Body of pancreas (tissue), 4 donors: ENCODE data around the gene TMC3. TPM values are rescaled to one million over a fixed set of nuclear protein-coding genes. Genes with fewer than 3 reads are reported as not detected.

ENCODE experiments used
- ATAC-seq: fragments of 150-250 bp; one replicate; pipeline ENCODE4 v1.9.1; 2016
- DNase-seq, 4 donors: peaks; one replicate each; pipeline ENCODE4 v3.0.0-alpha.2; 2019
- H3K27ac ChIP-seq, 4 donors: fragments of 200-600 bp; sonication (generic); 1 replicate in 3 of 4; 2 replicates in 1 of 4; pipeline versions ENCODE4 v1.5.1 to v1.6.1; 2016 to 2019; ENCODE audit warnings: mild to moderate bottlenecking in 1 of 4, mixed read lengths in 1 of 4, moderate library complexity in 1 of 4
- H3K27me3 ChIP-seq, 2 donors: fragments of 200-600 bp; sonication (generic); one replicate each; pipeline ENCODE4 v1.6.0; 2016; ENCODE audit warnings: mild to moderate bottlenecking in 1 of 2
- H3K36me3 ChIP-seq, 2 donors: fragments of 200-600 bp; sonication (generic); replicated peaks in 1 of 2; 2 replicates each; pipeline ENCODE4 v1.5.1; 2016; ENCODE audit warnings: low read depth in 2 of 2; ENCODE audit not compliant: insufficient read depth in 1 of 2
- H3K4me1 ChIP-seq: fragments of 200-600 bp; sonication (generic); one replicate; pipeline ENCODE4 v1.6.0; 2016
- H3K4me3 ChIP-seq, 2 donors: fragments of 200-600 bp; sonication (generic); 1 replicate in 1 of 2; 2 replicates in 1 of 2; pipeline ENCODE4 v1.5.1; 2016 to 2019
- H3K9me3 ChIP-seq, 3 donors: fragments of 200-600 bp; sonication (generic); 1 replicate in 2 of 3; 2 replicates in 1 of 3; pipeline ENCODE4 v1.5.1; 2016
- CTCF ChIP-seq, 7 experiments: fragments of 450-650 bp in 4 of 7; fragments of 200-600 bp in 3 of 7; sonication (generic) in 3 of 7; IDR thresholded peaks; one replicate each; pipeline ENCODE4 v1.5.1; 2016 to 2019; ENCODE audit warnings: antibody characterized with exemption in 7 of 7
- POLR2A ChIP-seq, 3 donors: fragments of 450-650 bp; IDR thresholded peaks; one replicate each; pipeline ENCODE4 v1.6.1; 2016; ENCODE audit warnings: antibody characterized with exemption in 3 of 3, mild to moderate bottlenecking in 2 of 3
- WGBS, 2 donors: methylation state at CpG; one replicate each; pipeline ENCODE4 v1.1.5; 2017; 5-methylcytosine and 5-hydroxymethylcytosine counted together
- intact Hi-C: fragments of 100-400 bp; cut with DNase I; formaldehyde crosslinking; loops from one replicate; pipeline ENCODE4 v1.15.1; 2023
- total RNA-seq, 2 donors: library from RNA; depleted of rRNA; stranded (reverse); fragments of >200 nt; gene quantifications; one replicate each; pipeline ENCODE4 v1.1.0, GENCODE V29; 2016

Gene TMC3
- total RNA-seq, 2 donors from 2014 or later, result 0.33 TPM; not detected in 1

GRCh38 chr15:81311752-81312464 lies 62.1 kb downstream of the TMC3 start:
- 72 to 81% methylated on average over 10 of the region's 10 CpGs for WGBS, 2 donors

GRCh38 chr15:81310480-81310879 lies 63.5 kb downstream of the TMC3 start:
- TF ChIP-seq CTCF (IDR thresholded peaks at IDR 0.05) (no peak), POLR2A (IDR thresholded peaks at IDR 0.05) (no peak)
- WGBS, 2 donors, result 88 to 94% methylated on average over 5 of the region's 5 CpGs
- H3K4me3 ChIP-seq, result no peak overlapping the region
- DNase-seq, result no peak
- H3K36me3 ChIP-seq, result peaks cover 0 to 1% of the 10 kb centered on the region in 2 donors
- no peaks in the 10 kb centered on the region for H3K9me3 ChIP-seq
- no peaks in the 10 kb centered on the region for H3K4me1 ChIP-seq
- no peak for ATAC-seq
- H3K27ac ChIP-seq, result no peak overlapping the region
- no peaks in the 10 kb centered on the region for H3K27me3 ChIP-seq
- intact Hi-C loops, result no loop called here

More at GRCh38 chr15:81311752-81312464, 62.1 kb downstream of the TMC3 start:
- H3K4me1 ChIP-seq, result no peaks in the 10 kb centered on the region
- H3K27ac ChIP-seq, result peak overlapping the region in 1 of 4 donors; percentile 68
- peaks cover 0 to 1% of the 10 kb centered on the region in 2 donors for H3K36me3 ChIP-seq
- H3K4me3 ChIP-seq, result no peak overlapping the region
- no peaks in the 10 kb centered on the region for H3K27me3 ChIP-seq
- intact Hi-C loops, result no loop called here
- ATAC-seq (no peak), DNase-seq (peak in 1 of 4 donors; percentile 50)
- H3K9me3 ChIP-seq, result no peaks in the 10 kb centered on the region
- TF ChIP-seq POLR2A (IDR thresholded peaks at IDR 0.05) (no peak), CTCF (IDR thresholded peaks at IDR 0.05) (no peak)

GRCh38 chr15:81309647-81310450 lies 64.2 kb downstream of the TMC3 start:
- DNase-seq, result no peak
- H3K9me3 ChIP-seq, result no peaks in the 10 kb centered on the region
- intact Hi-C loops, result no loop called here
- H3K27me3 ChIP-seq, result no peaks in the 10 kb centered on the region
- WGBS, 2 donors, result 78 to 81% methylated on average over 8 of the region's 8 CpGs
- peaks cover 0 to 1% of the 10 kb centered on the region in 2 donors for H3K36me3 ChIP-seq
- no peaks in the 10 kb centered on the region for H3K4me1 ChIP-seq
- H3K4me3 ChIP-seq, result no peak overlapping the region
- no peak for TF ChIP-seq CTCF (IDR thresholded peaks at IDR 0.05)
- no peak for TF ChIP-seq POLR2A (IDR thresholded peaks at IDR 0.05)
- H3K27ac ChIP-seq, result no peak overlapping the region
- no peak for ATAC-seq

- no peaks in the 10 kb centered on the region for H3K27me3 ChIP-seq
- TF ChIP-seq POLR2A (IDR thresholded peaks at IDR 0.05), result no peak
- no peak for TF ChIP-seq CTCF (IDR thresholded peaks at IDR 0.05)
- whole genome bisulfite sequencing, 2 donors, result 79 to 85% methylated on average over 2 of the region's 2 CpGs
- no peaks in the 10 kb centered on the region for H3K9me3 ChIP-seq
- ATAC-seq (no peak), DNase-seq (no peak)
- H3K36me3 ChIP-seq, result no peaks in the 10 kb centered on the region
- intact Hi-C loops, result no loop called here
- no peak overlapping the region for H3K4me3 ChIP-seq
- no peak overlapping the region for H3K27ac ChIP-seq
- H3K4me1 ChIP-seq, result no peaks in the 10 kb centered on the region
Observed at GRCh38 chr15:81308260-81308659, 65.8 kb downstream of the TMC3 start.
